Left ventricle myocardium inferior (tissue), 1 donor: ENCODE results near the gene CRY2. TPM values are rescaled to one million over a fixed set of nuclear protein-coding genes. Genes with fewer than 3 reads are reported as not detected.

Experiments
- DNase-seq: peaks from one replicate; pipeline ENCODE4 v3.0.0-alpha.2; 2020
- H3K27ac ChIP-seq: fragments of 200-600 bp; replicated peaks from 2 replicates; pipeline ENCODE4 v1.8.0; 2021
- H3K27me3 ChIP-seq: fragments of 200-600 bp; 2 replicates; pipeline ENCODE4 v1.8.0; 2021; ENCODE audit warnings: low read depth
- H3K36me3 ChIP-seq: fragments of 200-600 bp; 2 replicates; pipeline ENCODE4 v1.8.0; 2021
- H3K4me1 ChIP-seq: fragments of 200-600 bp; 2 replicates; pipeline ENCODE4 v1.8.0; 2021
- H3K4me3 ChIP-seq: fragments of 200-600 bp; 2 replicates; pipeline ENCODE4 v1.8.0; 2021; ENCODE audit warnings: mild to moderate bottlenecking, moderate library complexity
- H3K9me3 ChIP-seq: fragments of 200-600 bp; replicated peaks from 2 replicates; pipeline ENCODE4 v1.8.0; 2021
- CTCF ChIP-seq: fragments of 200-600 bp; IDR thresholded peaks from 2 replicates; pipeline ENCODE4 v1.8.0; 2021; ENCODE audit warnings: antibody characterized with exemption, mild to moderate bottlenecking, borderline replicate concordance
- intact Hi-C: fragments of 100-400 bp; cut with micrococcal nuclease; formaldehyde crosslinking; loops from one replicate; pipeline ENCODE4 v1.11.0; 2022
- total RNA-seq: library from RNA; stranded (reverse); fragmentation: NEBNext Ultra II Directional; extraction: Animal tissue kit (Norgen Biotek cat#: 25700); gene quantifications from one replicate; pipeline ENCODE4 v1.2.1, GENCODE V29; 2021
- donor health status: DM: no; HTN: yes; CAD: no; lungs with severe emphysema.

Gene CRY2
- total RNA-seq, 1 donor from 2014 or later: 62.2 TPM

GRCh38 chr11:45918331-45918941, 71.2 kb downstream of the CRY2 start:
- H3K36me3 ChIP-seq: peaks cover 28% of the 10 kb centered on the region
- H3K4me3 ChIP-seq: peak overlapping the region; percentile 80
- intact Hi-C loops: no loop called here
- peak overlapping the region; percentile 92 for H3K27ac ChIP-seq
- H3K4me1 ChIP-seq: peaks cover 57% of the 10 kb centered on the region
- no peak for TF ChIP-seq CTCF
- H3K27me3 ChIP-seq: peaks cover 25% of the 10 kb centered on the region
- no peaks in the 10 kb centered on the region for H3K9me3 ChIP-seq
- DNase-seq: peak; percentile 87

- intact Hi-C loops: no loop called here
- peaks cover 22% of the 10 kb centered on the region for H3K36me3 ChIP-seq
- DNase-seq: no peak
- peak overlapping the region; percentile 80 for H3K4me3 ChIP-seq
- TF ChIP-seq CTCF: no peak
- no peaks in the 10 kb centered on the region for H3K9me3 ChIP-seq
- H3K27me3 ChIP-seq: peaks cover 29% of the 10 kb centered on the region
- H3K4me1 ChIP-seq: peaks cover 57% of the 10 kb centered on the region
- H3K27ac ChIP-seq: peak overlapping the region; percentile 92
Measured at GRCh38 chr11:45918962-45919675, 71.8 kb downstream of the CRY2 start.

GRCh38 chr11:45919806-45920530, 72.7 kb downstream of the CRY2 start:
- peak; percentile 16 for DNase-seq
- Histone ChIP-seq H3K36me3 (peaks cover 13% of the 10 kb centered on the region), H3K4me1 (peaks cover 57% of the 10 kb centered on the region), H3K27ac (peak overlapping the region; percentile 92), H3K27me3 (peaks cover 38% of the 10 kb centered on the region), H3K4me3 (no peak overlapping the region), H3K9me3 (no peaks in the 10 kb centered on the region)
- intact Hi-C loops: no loop called here
- TF ChIP-seq CTCF: no peak

- H3K4me1 ChIP-seq: peaks cover 55% of the 10 kb centered on the region
- H3K36me3 ChIP-seq: peaks cover 5% of the 10 kb centered on the region
- no peak overlapping the region for H3K4me3 ChIP-seq
- intact Hi-C loops: no loop called here
- H3K27ac ChIP-seq: no peak overlapping the region
- no peak for TF ChIP-seq CTCF
- no peak for DNase-seq
- no peaks in the 10 kb centered on the region for H3K9me3 ChIP-seq
- peaks cover 45% of the 10 kb centered on the region for H3K27me3 ChIP-seq
Measured at GRCh38 chr11:45920531-45921477, 73.5 kb downstream of the CRY2 start.
